SK-N-SH treated with all-trans-retinoic acid at 6 μM for 48 hours (cell line): ENCODE data around the gene SRGAP2.
"Not testable (repeated sequence)": the region's sequence is repeated elsewhere in the genome, so short reads cannot be mapped to it uniquely, and the experiment has no call there.

Experiments used
- ARNTL ChIP-seq: fragments of 450-650 bp; formaldehyde crosslinking; IDR thresholded peaks from 2 replicates; pipeline ENCODE4 v1.5.0; 2020; ENCODE audit warnings: low read depth, mild to moderate bottlenecking, moderate library complexity, borderline replicate concordance
- CSDC2 ChIP-seq: fragments of 250-450 bp; sonication (Bioruptor Pico); IDR thresholded peaks from 2 replicates; pipeline ENCODE4 v1.5.0; 2020; ENCODE audit warnings: mild to moderate bottlenecking, moderate library complexity
- SNAI2 ChIP-seq: fragments of 250-450 bp; sonication (Bioruptor Pico); IDR thresholded peaks from 2 replicates; pipeline ENCODE4 v1.5.0; 2020; ENCODE audit warnings: mild to moderate bottlenecking, moderate library complexity
- TF ChIP-seq, protein P1 (sequence below): fragments of 250-450 bp; sonication (Bioruptor Pico); IDR thresholded peaks from 2 replicates; pipeline ENCODE4 v1.8.0; 2020; ENCODE audit warnings: mild to moderate bottlenecking, moderate library complexity, borderline replicate concordance
- TF ChIP-seq, protein P2 (sequence below): fragments of 250-450 bp; sonication (Bioruptor Pico); IDR thresholded peaks from 2 replicates; pipeline ENCODE4 v1.8.0; 2021; ENCODE audit warnings: low read depth, mild to moderate bottlenecking, moderate library complexity, borderline replicate concordance

- TF ChIP-seq ARNTL, SNAI2, CSDC2 (CRISPR knock-in tag): not testable (repeated sequence)
- TF ChIP-seq, protein P1, sequence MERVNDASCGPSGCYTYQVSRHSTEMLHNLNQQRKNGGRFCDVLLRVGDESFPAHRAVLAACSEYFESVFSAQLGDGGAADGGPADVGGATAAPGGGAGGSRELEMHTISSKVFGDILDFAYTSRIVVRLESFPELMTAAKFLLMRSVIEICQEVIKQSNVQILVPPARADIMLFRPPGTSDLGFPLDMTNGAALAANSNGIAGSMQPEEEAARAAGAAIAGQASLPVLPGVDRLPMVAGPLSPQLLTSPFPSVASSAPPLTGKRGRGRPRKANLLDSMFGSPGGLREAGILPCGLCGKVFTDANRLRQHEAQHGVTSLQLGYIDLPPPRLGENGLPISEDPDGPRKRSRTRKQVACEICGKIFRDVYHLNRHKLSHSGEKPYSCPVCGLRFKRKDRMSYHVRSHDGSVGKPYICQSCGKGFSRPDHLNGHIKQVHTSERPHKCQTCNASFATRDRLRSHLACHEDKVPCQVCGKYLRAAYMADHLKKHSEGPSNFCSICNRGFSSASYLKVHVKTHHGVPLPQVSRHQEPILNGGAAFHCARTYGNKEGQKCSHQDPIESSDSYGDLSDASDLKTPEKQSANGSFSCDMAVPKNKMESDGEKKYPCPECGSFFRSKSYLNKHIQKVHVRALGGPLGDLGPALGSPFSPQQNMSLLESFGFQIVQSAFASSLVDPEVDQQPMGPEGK (CRISPR knock-in tag) = not testable (repeated sequence)
- TF ChIP-seq, protein P2, sequence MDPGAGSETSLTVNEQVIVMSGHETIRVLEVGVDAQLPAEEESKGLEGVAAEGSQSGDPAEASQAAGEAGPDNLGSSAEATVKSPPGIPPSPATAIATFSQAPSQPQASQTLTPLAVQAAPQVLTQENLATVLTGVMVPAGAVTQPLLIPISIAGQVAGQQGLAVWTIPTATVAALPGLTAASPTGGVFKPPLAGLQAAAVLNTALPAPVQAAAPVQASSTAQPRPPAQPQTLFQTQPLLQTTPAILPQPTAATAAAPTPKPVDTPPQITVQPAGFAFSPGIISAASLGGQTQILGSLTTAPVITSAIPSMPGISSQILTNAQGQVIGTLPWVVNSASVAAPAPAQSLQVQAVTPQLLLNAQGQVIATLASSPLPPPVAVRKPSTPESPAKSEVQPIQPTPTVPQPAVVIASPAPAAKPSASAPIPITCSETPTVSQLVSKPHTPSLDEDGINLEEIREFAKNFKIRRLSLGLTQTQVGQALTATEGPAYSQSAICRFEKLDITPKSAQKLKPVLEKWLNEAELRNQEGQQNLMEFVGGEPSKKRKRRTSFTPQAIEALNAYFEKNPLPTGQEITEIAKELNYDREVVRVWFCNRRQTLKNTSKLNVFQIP (CRISPR knock-in tag) = not testable (repeated sequence)
These were observed 31.8 kb downstream of the SRGAP2 start for GRCh38 chr1:206235190-206235589.
